IPS DF 4.7 (cell line): ENCODE results near the gene EIF2AK3.
A peak's percentile ranks its signal among the peaks of the same experiment; 100 is the strongest.
"Not testable (repeated sequence)": the region's sequence is repeated elsewhere in the genome, so short reads cannot be mapped to it uniquely, and the experiment has no call there.

Experiments
- DNase-seq: peaks from one replicate; pipeline ENCODE4 v3.0.0-alpha.2; 2013; ENCODE audit warnings: low spot score; ENCODE audit errors: extremely low read depth

Gene EIF2AK3

GRCh38 chr2:88637464-88637863 is 10.2 kb upstream of the EIF2AK3 start:
- DNase-seq = no peak

- no peak for DNase-seq
Observed at GRCh38 chr2:88636026-88636425, 8.8 kb upstream of the EIF2AK3 start.

DNA sequence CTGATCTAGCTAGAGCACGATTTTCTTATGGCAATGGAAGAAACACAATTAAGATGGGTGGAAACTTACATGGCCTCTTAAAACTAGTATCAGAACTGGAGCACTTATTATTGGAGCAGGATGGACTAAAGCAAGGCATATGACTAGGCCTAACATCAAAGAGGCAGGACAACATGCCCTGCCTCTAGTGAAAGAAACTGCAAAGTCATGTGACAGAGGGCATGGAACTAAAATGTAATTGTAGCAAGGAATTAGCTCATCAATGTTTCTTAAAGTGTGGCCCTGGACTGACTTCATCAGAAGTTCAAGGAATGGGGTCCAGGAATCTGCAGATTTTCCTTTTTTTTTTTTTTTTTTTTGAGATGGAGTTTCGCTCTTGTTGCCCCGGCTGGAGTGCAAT is 5.3 kb upstream of the EIF2AK3 start:
- no peak for DNase-seq

DNA sequence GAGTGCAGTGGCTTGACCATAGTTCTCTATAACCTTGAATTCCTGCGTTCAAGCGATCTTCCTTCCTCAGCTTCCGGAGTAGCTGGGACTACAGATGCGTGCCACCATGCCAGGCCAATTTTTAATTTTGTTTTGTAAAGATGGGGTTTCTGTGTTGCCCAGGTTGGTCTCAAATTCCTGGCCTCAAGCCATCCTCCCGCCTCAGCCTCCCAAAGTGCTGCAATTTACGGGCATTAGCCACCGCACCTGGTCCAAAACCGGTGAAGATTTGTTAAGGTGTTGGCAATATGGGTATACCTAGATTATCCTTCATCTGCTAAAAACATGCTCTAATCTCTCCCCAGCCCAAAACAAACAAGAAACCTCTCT is 1.3 kb upstream of the EIF2AK3 start:
- DNase-seq = no peak

- DNase-seq = peak; percentile 33
Observed at GRCh38 chr2:88627856-88628570, 749 bp upstream of the EIF2AK3 start.

DNA sequence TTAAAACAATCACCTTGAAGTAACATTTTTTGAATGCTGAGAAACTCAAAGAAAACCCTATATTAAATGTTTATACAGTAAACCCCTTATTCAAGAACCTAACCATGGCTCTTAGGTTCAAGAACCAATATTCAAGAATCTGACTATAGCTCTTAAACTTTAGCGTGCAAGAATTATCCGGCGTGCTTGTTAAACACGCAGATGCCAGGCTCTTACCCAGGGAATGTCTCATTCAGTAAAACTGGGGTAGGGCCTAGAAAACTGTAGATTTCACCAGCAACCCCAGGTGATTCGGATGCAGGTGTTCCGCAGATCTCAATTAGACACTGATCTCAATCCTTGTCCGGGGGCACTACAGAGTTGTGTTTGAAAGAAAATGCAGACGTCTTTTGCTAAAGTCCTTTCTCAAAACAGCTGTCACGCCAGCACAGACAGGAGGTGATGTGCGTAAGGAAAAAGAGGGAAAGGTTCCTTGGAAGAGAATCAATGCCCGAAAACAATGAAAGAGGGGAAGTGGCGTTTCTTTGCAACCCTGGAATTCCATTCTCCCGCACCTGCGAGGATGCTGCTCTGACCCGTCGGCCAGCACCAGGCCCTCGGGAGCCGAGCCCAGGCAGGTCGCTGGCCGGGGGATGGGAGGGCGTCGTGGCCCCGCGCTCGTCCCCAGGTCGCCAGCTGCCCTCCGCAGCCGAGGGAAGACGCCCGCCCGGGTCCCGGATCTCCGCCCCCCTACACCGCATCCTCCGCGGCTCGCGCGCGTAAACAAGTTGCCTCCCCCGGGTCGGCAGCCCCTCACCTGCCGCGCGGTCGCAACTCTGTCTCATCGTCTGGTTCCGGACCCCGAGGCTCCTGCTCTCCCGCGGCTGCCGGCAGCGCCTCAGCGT is 851 bp downstream of the EIF2AK3 start:
- no peak for DNase-seq

DNA sequence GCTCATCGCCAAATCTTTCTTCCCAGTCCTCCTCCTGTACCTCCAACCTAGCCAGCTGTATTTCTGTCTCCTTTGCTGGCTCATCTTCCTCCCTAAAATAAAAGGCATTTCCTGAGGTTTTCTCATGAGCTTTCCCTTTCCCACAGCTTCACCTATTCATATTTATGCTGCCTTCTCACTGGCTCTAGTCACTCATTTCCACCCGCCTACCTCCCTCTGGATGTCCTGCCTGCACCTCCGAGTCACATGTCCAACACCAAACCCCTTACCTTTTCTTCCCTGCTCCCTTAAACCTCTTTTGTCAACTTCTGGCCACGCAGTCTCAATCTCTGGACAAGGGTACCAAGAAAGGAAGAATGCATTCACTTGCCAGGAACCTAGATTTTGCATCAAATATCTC is 2.8 kb downstream of the EIF2AK3 start:
- no peak for DNase-seq

DNA sequence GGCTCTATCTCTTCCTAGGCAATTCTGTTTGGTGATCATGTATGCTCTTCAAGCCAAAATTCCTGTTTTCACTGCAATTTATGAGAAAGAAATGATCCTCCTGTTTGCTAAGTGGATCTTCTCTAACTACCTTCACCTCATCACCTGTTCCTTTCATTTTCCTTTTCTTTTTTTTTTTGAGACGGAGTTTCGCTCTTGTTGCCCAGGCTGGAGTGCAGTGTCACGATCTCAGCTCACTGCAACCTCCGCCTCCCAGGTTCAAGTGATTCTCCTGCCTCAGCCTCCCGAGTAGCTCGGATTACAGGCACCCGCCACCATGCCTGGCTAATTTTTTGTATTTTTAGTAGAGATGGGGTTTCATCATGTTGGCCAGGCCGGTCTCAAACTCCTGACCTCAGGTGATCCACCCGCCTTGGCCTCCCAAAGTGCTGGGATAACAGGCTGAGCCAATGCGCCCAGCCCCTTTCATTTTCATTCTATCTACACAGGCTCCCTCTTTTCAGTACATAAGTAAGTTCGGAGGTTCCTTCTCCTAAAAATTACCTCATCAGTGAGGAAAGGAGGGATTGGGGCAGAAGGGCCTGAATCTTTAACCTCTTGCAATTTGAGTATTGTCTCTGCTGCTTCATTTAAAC is 3.3 kb downstream of the EIF2AK3 start:
- DNase-seq = not testable (repeated sequence)

- no peak for DNase-seq
Observed at GRCh38 chr2:88622307-88622706, 5.0 kb downstream of the EIF2AK3 start.

GRCh38 chr2:88621432-88621831 is 5.8 kb downstream of the EIF2AK3 start:
- DNase-seq = no peak

DNA sequence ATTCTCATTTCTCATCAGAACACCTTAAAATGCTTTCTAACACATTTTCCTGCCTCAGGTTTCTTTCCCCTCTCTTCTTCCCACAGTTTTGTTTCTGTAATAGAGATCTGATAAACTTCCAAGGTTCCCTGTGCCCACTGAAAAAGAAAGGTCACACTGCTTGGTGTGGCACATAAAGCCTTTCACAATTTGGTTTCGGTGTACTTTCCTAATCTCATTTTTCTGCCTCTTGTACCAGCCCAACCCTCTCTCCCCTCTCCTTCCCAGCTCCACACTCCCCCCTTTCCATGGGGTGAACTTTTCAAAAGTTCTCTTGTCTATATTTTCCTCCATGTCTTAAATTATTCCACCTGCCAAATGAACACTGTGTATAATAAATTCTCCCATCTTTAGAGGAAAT is 7.2 kb downstream of the EIF2AK3 start:
- DNase-seq = no peak

DNA sequence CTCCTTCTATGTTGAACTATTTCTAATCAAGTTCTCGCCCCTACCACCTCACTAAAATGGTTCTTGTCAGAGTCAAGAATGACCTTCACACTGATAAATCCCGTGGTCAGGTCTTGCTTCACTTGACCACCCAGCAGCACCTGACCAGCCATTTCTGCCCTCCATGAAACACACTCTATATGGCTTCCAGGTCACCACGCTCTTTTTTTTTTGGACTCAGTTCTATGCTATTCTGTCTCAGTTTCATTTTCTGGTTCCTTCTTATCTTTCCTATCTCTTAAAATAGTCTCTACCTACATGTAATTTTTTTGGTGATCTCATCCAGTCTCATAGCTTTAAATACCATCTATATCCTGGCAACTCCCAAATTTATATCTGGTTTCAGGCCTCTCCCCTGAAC is 11.4 kb downstream of the EIF2AK3 start:
- DNase-seq = no peak

DNA sequence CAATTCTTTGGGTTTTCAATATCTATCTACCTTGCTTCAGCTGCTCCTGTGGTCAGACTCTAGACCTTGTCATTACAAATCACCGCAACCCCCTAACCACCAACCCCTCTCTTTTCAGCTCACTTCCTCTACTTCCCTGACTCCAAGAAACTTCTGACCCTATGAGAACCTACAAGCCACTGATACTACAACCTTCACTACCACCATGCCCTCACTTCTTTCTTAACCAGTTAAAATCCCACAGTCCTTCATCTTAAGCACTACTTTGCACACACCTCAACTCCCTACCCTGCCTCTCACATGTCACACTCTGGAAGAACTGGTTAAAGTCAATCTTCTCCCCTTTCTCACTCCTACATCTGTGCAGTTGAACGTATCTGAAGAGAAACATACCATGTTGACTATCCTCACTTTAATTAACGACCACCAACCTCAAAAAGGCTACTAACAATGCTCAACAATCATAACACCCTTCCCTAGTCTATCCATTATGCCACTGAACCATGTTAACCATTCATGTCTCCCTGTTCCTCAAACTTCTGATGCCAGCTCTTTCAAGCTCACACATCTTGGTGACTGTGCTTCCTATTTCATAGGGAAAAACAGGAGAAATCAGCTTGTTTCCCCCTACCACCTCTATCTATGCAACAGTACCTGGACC is 12.6 kb downstream of the EIF2AK3 start:
- no peak for DNase-seq

DNA sequence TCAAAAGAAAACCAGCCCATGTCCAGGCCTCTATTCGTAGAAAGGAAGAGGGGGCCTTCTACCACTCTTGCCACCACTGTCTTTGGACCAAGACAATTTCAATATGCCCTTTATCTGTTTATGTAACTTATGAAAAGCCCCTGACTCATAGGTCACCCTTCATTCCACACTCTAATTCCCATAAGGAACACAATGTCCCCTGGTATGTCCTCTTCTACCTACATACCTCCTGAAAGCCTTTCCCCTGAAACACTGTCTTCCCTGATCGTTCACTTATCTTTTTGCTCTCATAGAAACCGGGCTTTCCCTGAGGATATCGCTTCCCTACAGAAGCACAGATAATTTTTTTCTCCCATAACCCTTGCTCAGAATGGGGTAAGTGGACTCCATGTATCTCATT is 13.3 kb downstream of the EIF2AK3 start:
- no peak for DNase-seq

- no peak for DNase-seq
Observed at GRCh38 chr2:88608184-88608583, 19.1 kb downstream of the EIF2AK3 start.

DNA sequence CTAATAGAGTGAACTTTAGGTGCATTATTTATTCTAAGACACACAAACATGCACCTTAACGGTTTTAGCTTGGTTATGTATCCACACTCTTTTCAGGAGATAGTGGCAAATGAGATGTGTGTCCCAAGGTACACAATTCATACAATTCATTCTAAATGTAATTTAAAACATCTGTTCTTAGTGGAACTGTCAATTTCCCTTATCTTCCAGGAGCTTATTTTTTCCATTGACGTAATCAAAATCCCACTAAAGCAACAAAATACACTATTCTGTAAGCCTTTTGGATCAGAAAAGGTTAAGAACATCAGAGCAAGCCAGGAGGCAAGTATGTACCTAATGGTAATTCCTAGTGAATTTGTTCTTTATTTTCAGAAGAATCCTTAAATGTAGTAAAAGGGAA is 19.8 kb downstream of the EIF2AK3 start:
- no peak for DNase-seq

- no peak for DNase-seq
Observed at GRCh38 chr2:88606371-88607030, 20.8 kb downstream of the EIF2AK3 start.

DNA sequence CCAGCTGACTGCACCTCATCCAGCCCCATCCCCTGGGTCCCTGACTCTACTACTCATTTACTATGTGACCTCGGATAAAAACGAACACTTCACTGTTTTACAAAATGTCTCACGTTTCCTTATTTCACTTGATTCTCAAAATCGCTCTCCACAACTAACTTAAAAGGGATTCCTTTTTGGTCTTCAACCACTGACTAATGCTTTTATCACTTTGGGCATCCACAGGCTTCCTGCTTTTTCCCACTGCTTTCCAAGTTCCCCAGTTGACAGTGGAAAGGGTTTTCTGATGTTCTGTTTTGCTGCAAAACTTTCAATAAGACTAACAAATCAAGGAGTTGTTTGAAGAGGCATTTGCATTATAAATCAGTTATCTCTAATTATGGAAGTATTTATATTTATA is 24.1 kb downstream of the EIF2AK3 start:
- no peak for DNase-seq

DNA sequence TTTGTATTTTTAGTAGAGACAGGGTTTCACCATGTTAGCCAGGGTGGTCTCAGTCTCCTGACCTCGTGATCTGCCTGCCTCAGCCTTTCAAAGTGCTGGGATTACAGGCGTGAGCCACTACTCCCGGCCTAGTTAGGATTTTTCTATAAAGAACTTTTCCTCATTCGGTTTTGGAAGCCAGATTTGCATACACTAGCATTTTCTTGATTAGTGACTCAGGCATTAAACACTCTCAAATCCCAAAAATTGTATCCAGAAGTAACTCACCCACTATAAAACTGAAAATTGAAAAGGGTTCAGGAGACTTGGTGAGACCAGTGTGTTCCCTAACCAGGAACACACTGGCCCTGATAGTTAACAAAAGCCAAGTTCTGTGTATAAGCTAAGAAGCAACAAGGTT is 25.2 kb downstream of the EIF2AK3 start:
- DNase-seq = no peak

GRCh38 chr2:88601286-88601685 is 26.0 kb downstream of the EIF2AK3 start:
- DNase-seq = no peak

- DNase-seq = peak; percentile 84
Observed at GRCh38 chr2:88600038-88600465, 27.2 kb downstream of the EIF2AK3 start.
